ENCODE data around the gene OBSCN.

Gene OBSCN

DNA sequence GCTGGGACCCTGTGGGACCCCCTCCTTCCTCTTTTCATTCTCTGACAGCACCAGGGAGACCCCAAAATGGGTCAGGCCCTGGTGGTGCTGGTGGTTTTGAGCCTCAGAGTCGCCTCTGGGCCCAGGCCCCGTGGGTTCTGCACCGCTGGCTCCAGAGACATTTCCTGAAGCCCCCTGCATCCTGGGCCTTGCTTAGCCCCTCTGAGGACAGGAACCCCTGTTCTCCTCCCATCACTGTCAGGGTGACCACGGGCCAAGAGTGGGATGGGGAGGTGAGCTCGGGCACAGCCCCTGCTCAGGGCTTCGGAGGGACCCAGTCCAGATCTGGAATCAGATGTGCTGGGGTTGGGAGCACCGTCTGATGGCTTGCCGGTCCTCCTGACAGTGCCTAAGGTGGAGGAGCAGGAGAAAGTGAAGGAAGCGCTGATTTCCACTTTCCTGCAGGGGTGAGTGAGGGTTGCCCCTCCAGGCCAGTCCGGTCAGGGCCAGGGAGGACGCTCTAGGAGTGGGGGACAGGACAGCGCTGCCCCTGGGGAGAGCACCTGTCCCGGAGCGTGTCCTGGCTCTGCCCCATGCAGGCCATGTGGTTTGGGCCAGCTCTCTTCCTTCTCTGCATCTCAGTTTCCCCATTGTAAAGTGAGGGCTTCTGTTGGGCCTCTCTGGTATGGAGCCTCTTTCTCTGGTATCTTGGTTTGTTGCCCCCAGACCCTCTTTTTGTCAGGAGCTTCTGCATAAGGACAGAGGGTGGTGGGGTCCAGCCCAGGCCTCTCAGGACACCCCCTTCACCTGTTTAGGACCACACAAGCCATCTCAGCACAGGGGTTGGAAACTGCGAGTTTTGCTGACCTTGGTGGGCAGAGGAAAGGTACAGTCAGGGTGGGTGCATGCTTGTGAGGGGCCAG lies 127.8 kb downstream of the OBSCN start:
- H3K36me3 ChIP-seq (ENCODE audit: control insufficient read depth, insufficient read depth, low read length) = peaks cover 14% of the 10 kb centered on the region

DNA sequence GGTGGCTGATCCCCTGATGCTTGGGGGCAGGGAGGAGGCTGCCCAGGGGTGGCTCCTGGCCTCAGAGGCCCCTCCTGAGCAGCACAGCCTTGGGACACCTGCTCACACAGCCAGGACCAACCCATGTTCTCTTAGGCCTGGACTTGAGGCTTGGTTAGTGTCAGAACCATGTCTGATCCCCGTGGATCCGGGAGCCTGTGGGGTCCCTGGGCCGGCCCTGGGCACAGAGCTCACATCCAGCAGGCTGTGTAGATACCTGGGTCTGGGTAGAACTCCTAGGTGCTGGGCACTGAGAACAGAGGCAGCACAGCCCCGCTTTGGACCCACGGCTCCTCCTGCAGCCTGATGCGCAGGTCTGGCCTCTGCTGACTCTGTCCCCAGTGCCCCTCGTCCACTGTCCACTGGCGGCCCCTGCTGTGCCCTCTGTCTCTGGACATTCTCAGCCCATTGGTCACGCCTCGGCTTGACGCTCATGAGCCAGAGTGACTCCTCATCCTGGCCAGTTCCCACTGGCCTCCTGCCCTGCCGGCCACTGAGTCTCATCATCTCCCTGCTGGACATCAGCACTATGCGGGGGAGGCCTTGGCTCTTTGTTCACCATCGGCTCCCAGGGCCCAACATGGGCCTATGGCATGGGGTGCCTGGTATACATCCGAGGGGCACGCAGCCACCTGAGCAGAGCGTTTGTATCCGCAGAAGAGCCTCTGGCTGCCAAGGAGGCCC lies 128.6 kb downstream of the OBSCN start:
- Histone ChIP-seq H3K4me3 (ENCODE audit: extremely low read depth, insufficient read depth, low read length, poor library complexity, severe bottlenecking) (no peak overlapping the region), H3K9me3 (ENCODE audit: control insufficient read depth, low read length) (no peaks in the 10 kb centered on the region), H3K27ac (ENCODE audit: low read depth, low read length, severe bottlenecking) (no peak overlapping the region), H3K4me1 (ENCODE audit: control insufficient read depth, insufficient read depth, low read length, poor library complexity, severe bottlenecking) (no peaks in the 10 kb centered on the region), H3K36me3 (ENCODE audit: control insufficient read depth, insufficient read depth, low read length) (peaks cover 14% of the 10 kb centered on the region)
- 85 to 91% methylated on average over 18 of the region's 18 CpGs for WGBS, 2 experiments (ENCODE audit: insufficient coverage in 2 of 2)

More for the DNA sequence above, 127.8 kb downstream of the OBSCN start:
- Histone ChIP-seq H3K27ac (ENCODE audit: low read depth, low read length, severe bottlenecking) (no peak overlapping the region), H3K4me3 (ENCODE audit: extremely low read depth, insufficient read depth, low read length, poor library complexity, severe bottlenecking) (no peak overlapping the region), H3K4me1 (ENCODE audit: control insufficient read depth, insufficient read depth, low read length, poor library complexity, severe bottlenecking) (no peaks in the 10 kb centered on the region), H3K9me3 (ENCODE audit: control insufficient read depth, low read length) (no peaks in the 10 kb centered on the region)
- WGBS, 2 experiments (ENCODE audit: insufficient coverage in 2 of 2) = 90 to 96% methylated on average over 9 to 10 of the region's 15 CpGs

DNA sequence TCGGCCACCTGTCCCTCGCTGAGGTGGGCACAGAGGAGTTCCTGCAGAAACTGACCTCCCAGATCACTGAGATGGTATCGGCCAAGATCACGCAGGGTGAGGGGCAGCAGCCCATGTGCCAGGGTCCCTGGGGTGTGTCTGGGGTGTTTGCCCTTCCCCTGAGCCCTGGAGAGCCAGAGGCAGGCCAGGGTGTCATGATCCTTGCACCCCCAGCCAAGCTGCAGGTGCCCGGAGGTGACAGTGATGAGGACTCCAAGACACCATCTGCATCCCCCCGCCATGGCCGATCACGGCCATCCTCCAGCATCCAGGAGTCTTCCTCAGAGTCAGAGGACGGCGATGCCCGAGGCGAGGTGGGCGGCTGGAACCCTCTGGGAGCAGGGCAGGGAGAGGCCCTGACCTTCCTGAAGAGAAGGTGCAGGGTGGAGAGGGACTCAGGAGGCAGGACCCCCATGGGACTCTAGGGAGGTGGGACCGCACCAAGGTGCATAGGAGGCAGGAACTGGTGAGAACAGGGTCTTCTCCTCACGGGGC lies 129.3 kb downstream of the OBSCN start:
- Histone ChIP-seq H3K9me3 (ENCODE audit: control insufficient read depth, low read length) (no peaks in the 10 kb centered on the region), H3K27ac (ENCODE audit: low read depth, low read length, severe bottlenecking) (no peak overlapping the region), H3K36me3 (ENCODE audit: control insufficient read depth, insufficient read depth, low read length) (peaks cover 14% of the 10 kb centered on the region), H3K4me1 (ENCODE audit: control insufficient read depth, insufficient read depth, low read length, poor library complexity, severe bottlenecking) (no peaks in the 10 kb centered on the region), H3K4me3 (ENCODE audit: extremely low read depth, insufficient read depth, low read length, poor library complexity, severe bottlenecking) (no peak overlapping the region)
- WGBS, 2 experiments (ENCODE audit: insufficient coverage in 2 of 2) = 93 to 94% methylated on average over 14 to 15 of the region's 15 CpGs

DNA sequence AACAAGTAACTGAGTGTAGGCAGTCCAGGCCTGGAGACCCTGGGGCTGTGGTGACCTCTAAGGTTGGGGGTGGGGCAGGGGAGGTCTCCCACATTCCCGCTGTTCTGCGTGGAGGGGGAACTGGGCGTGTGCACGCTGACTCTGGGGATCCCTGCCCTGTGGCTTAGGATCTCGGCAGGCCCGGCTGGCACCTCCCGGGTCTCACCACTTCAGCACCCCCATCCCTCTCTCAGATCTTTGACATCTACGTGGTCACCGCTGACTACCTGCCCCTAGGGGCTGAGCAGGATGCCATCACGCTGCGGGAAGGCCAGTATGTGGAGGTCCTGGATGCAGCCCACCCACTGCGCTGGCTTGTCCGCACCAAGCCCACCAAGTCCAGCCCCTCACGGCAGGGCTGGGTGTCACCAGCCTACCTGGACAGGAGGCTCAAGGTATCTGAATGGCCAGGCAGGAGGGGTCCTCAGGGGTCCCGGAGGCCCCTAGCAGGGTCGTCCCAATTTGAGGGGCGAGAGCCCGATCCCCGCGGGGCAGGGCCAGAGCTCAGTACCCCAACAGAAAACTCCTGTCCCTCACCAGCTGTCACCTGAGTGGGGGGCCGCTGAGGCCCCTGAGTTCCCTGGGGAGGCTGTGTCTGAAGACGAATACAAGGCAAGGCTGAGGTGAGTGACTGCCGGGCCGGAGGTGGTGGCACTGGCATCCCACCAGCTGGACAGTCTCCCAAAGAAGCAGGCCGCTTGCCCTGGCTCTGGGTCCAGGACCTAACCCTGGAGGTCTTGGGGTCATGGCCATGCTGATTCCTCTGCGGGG lies 130.1 kb downstream of the OBSCN start:
- WGBS, 2 experiments (ENCODE audit: insufficient coverage in 2 of 2) = 92 to 95% methylated on average over 15 to 24 of the region's 26 CpGs
- Histone ChIP-seq H3K36me3 (ENCODE audit: control insufficient read depth, insufficient read depth, low read length) (peaks cover 11% of the 10 kb centered on the region), H3K4me3 (ENCODE audit: extremely low read depth, insufficient read depth, low read length, poor library complexity, severe bottlenecking) (no peak overlapping the region), H3K9me3 (ENCODE audit: control insufficient read depth, low read length) (no peaks in the 10 kb centered on the region), H3K27ac (ENCODE audit: low read depth, low read length, severe bottlenecking) (no peak overlapping the region), H3K4me1 (ENCODE audit: control insufficient read depth, insufficient read depth, low read length, poor library complexity, severe bottlenecking) (no peaks in the 10 kb centered on the region)

DNA sequence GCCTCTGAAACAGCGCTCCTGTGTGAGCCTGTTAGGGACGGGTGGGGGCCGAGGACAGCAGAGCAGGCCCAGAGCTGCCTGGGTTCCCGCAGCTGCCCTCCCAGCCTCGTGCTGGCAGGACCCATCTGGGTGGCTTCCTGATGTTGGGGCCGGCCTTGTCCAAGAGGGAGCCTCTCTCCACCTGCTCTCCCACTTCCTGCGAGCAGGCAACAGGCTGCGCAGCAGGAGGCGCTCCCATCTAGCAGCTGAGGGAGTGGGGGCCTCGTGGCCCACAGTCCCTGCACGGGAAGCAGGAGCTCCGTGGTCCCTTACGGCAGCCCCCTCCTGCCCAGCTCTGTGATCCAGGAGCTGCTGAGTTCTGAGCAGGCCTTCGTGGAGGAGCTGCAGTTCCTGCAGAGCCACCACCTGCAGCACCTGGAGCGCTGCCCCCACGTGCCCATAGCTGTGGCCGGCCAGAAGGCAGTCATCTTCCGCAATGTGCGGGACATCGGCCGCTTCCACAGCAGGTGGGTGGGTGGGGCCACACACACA lies 130.7 kb downstream of the OBSCN start:
- 89 to 90% methylated on average over 15 to 16 of the region's 21 CpGs for WGBS, 2 experiments (ENCODE audit: insufficient coverage in 2 of 2)
- H3K36me3 ChIP-seq (ENCODE audit: control insufficient read depth, insufficient read depth, low read length) = peaks cover 5% of the 10 kb centered on the region
- H3K4me1 ChIP-seq (ENCODE audit: control insufficient read depth, insufficient read depth, low read length, poor library complexity, severe bottlenecking) = no peaks in the 10 kb centered on the region
- no peak overlapping the region for H3K4me3 ChIP-seq (ENCODE audit: extremely low read depth, insufficient read depth, low read length, poor library complexity, severe bottlenecking)
- H3K27ac ChIP-seq (ENCODE audit: low read depth, low read length, severe bottlenecking) = no peak overlapping the region
- no peaks in the 10 kb centered on the region for H3K9me3 ChIP-seq (ENCODE audit: control insufficient read depth, low read length)

DNA sequence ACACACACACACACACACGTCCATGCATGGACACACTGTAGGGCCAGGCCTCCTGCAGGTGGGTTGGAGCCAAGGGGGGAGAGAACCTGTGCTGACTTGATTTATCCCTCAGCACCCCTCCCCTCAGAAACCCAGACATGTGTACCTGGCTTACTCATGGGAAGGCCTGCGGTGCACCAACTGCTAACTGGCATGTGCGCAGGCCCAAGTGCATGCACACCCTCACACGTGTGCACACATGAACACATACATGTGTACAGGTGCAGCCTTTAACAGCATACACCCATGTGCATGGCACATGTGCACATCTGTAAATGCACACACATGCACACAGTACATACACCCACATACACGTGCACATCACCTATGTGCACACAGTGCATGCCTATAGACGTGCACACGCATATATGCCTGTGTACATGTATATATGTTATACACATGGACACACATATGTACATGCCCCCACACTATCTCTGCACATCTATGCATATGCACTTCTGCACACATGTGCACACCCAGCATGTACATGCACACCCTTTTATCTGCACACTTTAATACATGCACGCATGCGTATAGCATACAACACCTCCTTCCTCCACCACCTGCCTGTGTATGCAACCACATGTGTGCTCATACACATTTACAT lies 131.3 kb downstream of the OBSCN start:
- Histone ChIP-seq H3K4me3 (ENCODE audit: extremely low read depth, insufficient read depth, low read length, poor library complexity, severe bottlenecking) (no peak overlapping the region), H3K9me3 (ENCODE audit: control insufficient read depth, low read length) (no peaks in the 10 kb centered on the region), H3K27ac (ENCODE audit: low read depth, low read length, severe bottlenecking) (no peak overlapping the region), H3K4me1 (ENCODE audit: control insufficient read depth, insufficient read depth, low read length, poor library complexity, severe bottlenecking) (no peaks in the 10 kb centered on the region), H3K36me3 (ENCODE audit: control insufficient read depth, insufficient read depth, low read length) (peaks cover 7% of the 10 kb centered on the region)
- 88 to 100% methylated on average over 3 to 5 of the region's 9 CpGs for WGBS, 2 experiments (ENCODE audit: insufficient coverage in 2 of 2)

DNA sequence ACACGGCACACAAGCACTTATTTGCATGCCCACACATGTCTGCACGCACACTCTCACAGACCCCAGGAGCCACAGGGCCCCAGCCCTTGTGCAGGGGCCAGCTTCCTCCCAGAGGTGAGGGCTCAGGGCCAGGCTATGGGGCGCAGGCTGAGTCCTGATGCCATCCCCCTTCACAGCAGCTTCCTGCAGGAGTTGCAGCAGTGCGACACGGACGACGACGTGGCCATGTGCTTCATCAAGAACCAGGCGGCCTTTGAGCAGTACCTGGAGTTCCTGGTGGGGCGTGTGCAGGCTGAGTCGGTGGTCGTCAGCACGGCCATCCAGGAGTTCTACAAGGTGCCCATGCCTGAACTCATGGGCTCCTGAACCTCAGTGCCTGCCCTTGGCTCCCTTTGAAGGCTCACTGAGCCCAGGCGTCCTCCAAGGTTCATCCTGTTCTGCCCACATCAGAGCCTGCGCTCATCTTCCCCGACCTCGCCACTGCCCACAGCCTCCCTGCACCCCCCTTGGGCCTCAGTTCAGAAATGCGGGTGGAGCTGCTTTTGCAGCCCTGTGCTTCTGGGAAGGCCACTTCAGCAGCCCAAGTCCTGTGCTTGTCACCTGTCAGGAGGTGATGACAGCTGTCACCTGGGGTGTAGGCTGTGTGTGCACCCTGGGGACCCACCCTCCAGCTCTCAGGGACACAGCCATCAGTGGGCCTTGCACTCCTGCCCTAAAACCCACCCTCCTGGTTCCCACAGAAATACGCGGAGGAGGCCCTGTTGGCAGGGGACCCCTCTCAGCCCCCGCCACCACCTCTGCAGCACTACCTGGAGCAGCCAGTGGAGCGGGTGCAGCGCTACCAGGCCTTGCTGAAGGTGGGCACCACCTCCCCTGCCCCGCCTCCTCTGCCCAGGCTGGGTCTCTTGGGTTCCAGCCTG lies 132.2 kb downstream of the OBSCN start:
- Histone ChIP-seq H3K4me1 (ENCODE audit: control insufficient read depth, insufficient read depth, low read length, poor library complexity, severe bottlenecking) (no peaks in the 10 kb centered on the region), H3K9me3 (ENCODE audit: control insufficient read depth, low read length) (no peaks in the 10 kb centered on the region), H3K4me3 (ENCODE audit: extremely low read depth, insufficient read depth, low read length, poor library complexity, severe bottlenecking) (no peak overlapping the region), H3K36me3 (ENCODE audit: control insufficient read depth, insufficient read depth, low read length) (peaks cover 8% of the 10 kb centered on the region), H3K27ac (ENCODE audit: low read depth, low read length, severe bottlenecking) (no peak overlapping the region)
- WGBS, 2 experiments (ENCODE audit: insufficient coverage in 2 of 2) = 93 to 95% methylated on average over 19 to 23 of the region's 24 CpGs

DNA sequence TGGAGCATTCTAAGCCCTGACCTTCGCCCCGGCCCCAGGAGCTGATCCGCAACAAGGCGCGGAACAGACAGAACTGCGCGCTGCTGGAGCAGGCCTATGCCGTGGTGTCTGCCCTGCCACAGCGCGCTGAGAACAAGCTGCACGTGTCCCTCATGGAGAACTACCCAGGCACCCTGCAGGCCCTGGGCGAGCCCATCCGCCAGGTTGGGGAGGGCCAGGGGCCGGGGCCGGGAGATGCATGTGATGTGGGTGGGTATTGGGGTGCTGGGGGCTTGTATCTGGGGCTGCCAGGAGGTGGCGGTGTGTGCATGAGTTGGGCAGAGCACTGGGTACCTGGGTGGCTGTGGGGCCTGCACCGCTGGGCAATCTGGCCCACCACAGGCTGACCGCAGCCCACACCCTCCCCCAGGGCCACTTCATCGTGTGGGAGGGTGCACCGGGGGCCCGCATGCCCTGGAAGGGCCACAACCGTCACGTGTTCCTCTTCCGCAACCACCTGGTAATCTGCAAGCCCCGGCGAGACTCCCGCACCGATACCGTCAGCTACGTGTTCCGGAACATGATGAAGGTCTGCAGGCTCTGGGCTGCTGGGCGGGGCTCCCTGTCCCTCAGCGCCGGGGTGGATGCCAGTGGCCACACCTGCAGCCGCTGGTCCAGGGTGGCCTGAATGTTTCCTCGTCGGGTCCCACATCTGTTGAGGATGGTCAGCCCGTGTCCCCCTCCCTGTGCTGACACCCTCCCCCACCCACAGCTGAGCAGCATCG lies 133.0 kb downstream of the OBSCN start:
- H3K36me3 ChIP-seq (ENCODE audit: control insufficient read depth, insufficient read depth, low read length) = peaks cover 8% of the 10 kb centered on the region
- 91 to 93% methylated on average over 34 to 36 of the region's 39 CpGs for WGBS, 2 experiments (ENCODE audit: insufficient coverage in 2 of 2)
- H3K4me1 ChIP-seq (ENCODE audit: control insufficient read depth, insufficient read depth, low read length, poor library complexity, severe bottlenecking) = no peaks in the 10 kb centered on the region

DNA sequence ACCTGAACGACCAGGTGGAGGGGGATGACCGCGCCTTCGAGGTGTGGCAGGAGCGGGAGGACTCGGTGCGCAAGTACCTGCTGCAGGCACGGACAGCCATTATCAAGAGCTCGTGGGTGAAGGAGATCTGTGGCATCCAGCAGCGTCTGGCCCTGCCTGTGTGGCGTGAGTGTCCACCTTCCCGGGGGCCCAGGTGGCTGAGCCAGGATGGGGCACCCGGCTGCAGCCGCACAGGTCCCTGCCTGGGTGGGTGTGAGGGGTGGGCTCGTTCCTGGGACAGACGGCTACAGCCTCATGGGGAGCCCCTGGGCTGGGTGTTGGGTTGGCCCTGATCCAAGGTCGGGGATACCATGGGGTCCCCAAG lies 133.6 kb downstream of the OBSCN start:
- Histone ChIP-seq H3K9me3 (ENCODE audit: control insufficient read depth, low read length) (no peaks in the 10 kb centered on the region), H3K36me3 (ENCODE audit: control insufficient read depth, insufficient read depth, low read length) (peaks cover 8% of the 10 kb centered on the region), H3K4me3 (ENCODE audit: extremely low read depth, insufficient read depth, low read length, poor library complexity, severe bottlenecking) (no peak overlapping the region), H3K4me1 (ENCODE audit: control insufficient read depth, insufficient read depth, low read length, poor library complexity, severe bottlenecking) (no peaks in the 10 kb centered on the region), H3K27ac (ENCODE audit: low read depth, low read length, severe bottlenecking) (no peak overlapping the region)
- 88 to 97% methylated on average over 11 to 16 of the region's 17 CpGs for WGBS, 2 experiments (ENCODE audit: insufficient coverage in 2 of 2)

More for the DNA sequence above, 133.0 kb downstream of the OBSCN start:
- H3K9me3 ChIP-seq (ENCODE audit: control insufficient read depth, low read length) = no peaks in the 10 kb centered on the region
- no peak overlapping the region for H3K4me3 ChIP-seq (ENCODE audit: extremely low read depth, insufficient read depth, low read length, poor library complexity, severe bottlenecking)
- no peak overlapping the region for H3K27ac ChIP-seq (ENCODE audit: low read depth, low read length, severe bottlenecking)

Data from mesodermal cell (in vitro differentiated cells).